ENCODE results near the gene TAS2R13.

DNA sequence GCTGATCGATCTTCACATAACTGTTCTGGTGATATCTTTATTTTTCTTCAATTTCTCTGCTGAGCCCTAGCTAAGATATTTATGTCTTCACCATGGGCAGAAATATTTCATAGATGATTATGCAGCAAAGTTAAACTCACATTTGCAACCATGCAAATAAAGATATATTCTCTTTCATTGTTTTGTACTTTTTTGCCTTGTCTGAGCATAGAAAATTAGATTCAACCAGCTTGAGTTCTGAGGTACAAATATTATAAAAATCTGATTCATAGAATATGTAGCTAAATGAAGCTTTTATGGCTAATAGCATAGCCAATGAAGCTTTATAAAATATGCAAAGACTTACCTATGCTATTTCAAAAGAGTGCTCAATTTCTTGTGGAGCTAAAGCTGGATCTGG lies at the start of gene TAS2R13:
- TF ChIP-seq GATA2 (IDR thresholded peaks at IDR 0.05; ENCODE audit: low read depth, low read length) (no peak), GATA3 (IDR thresholded peaks at IDR 0.05; ENCODE audit: low read depth, low read length) (no peak)
